GM12878 (cell line): ENCODE results near the gene FASTK. TPM values are rescaled to one million over a fixed set of nuclear protein-coding genes. Genes with fewer than 3 reads are reported as not detected.

ENCODE experiments used
- ATAC-seq: fragments of 200-7000 bp; cut with Tn5 transposase; 3 replicates; pipeline ENCODE4 v1.9.1; 2020; ENCODE audit warnings: mild to moderate bottlenecking, moderate library complexity
- BruUV-seq: library from RNA; stranded (reverse); fragments of 400-500 nt; replicated peaks from 2 replicates; lab custom pipeline; 2021; lab: Mats Ljungman, UMichigan
- CTCF ChIA-PET: fragments of 300-600 bp; sonication (Branson Sonifier 250); formaldehyde crosslinking; extraction: SDS; loops from one replicate; lab custom pipeline; 2021; ENCODE audit warnings: inconsistent platforms; lab: Yijun Ruan, JAX
- POLR2A ChIA-PET: fragments of 350-600 bp; formaldehyde crosslinking; extraction: SDS; loops from one replicate; lab custom pipeline; 2021; ENCODE audit warnings: inconsistent platforms; lab: Charles Lee
- RAD21 ChIA-PET: fragments of 300-600 bp; sonication (Branson Sonifier 250); formaldehyde crosslinking; loops from one replicate; lab custom pipeline; 2023; ENCODE audit warnings: antibody characterized with exemption; ENCODE audit not compliant: unreplicated experiment; lab: Charles Lee
- SMC1A ChIA-PET: fragments of 300-600 bp; sonication (Branson Sonifier 250); formaldehyde crosslinking; loops from one replicate; lab custom pipeline; 2023; ENCODE audit not compliant: unreplicated experiment, uncharacterized antibody; lab: Charles Lee
- DNase-seq: peaks from one replicate; pipeline ENCODE4 v3.0.0-alpha.2; 2011; ENCODE audit warnings: low read depth, low spot score
- FAIRE-seq: peaks from 3 replicates; lab custom pipeline; 2011; peaks lifted over from hg19 to GRCh38; lab: Jason Lieb, UNC
- H2AFZ ChIP-seq: 2 replicates; pipeline ENCODE4 v1.6.0; 2011; ENCODE audit warnings: low read depth, low read length, control low read depth; ENCODE audit not compliant: control insufficient read depth
- H3K27ac ChIP-seq: 2 replicates; pipeline ENCODE4 v1.5.1; 2011; ENCODE audit warnings: control low read depth; ENCODE audit not compliant: control insufficient read depth, insufficient read depth
- H3K27me3 ChIP-seq, 2 experiments: replicated peaks in 1 of 2; 2 replicates each; pipeline versions ENCODE4 v1.6.0 to v1.6.1; 2011; ENCODE audit warnings: low read length in 1 of 2; ENCODE audit not compliant: control insufficient read depth in 2 of 2, insufficient read depth in 2 of 2
- H3K36me3 ChIP-seq, 2 experiments: 2 replicates each; pipeline ENCODE4 v1.5.1; 2011; ENCODE audit warnings: low read length in 1 of 2; ENCODE audit not compliant: control insufficient read depth in 2 of 2, insufficient read depth in 2 of 2
- H3K4me1 ChIP-seq: 2 replicates; pipeline ENCODE4 v1.6.1; 2011; ENCODE audit warnings: mild to moderate bottlenecking, low read length, moderate library complexity, mixed read lengths; ENCODE audit not compliant: control insufficient read depth, insufficient read depth
- H3K4me2 ChIP-seq: 2 replicates; pipeline ENCODE4 v1.6.0; 2011; ENCODE audit warnings: control low read depth; ENCODE audit not compliant: control insufficient read depth, insufficient read depth
- H3K4me3 ChIP-seq: fragments of 200-600 bp; sonication (generic); 2 replicates; pipeline ENCODE4 v1.5.1; 2016
- H3K79me2 ChIP-seq: 2 replicates; pipeline ENCODE4 v1.6.0; 2011; ENCODE audit warnings: low read length; ENCODE audit not compliant: control insufficient read depth, insufficient read depth
- H3K9ac ChIP-seq: 2 replicates; pipeline ENCODE4 v1.8.0; 2011; ENCODE audit warnings: low read length, control low read depth, mixed read lengths; ENCODE audit not compliant: control insufficient read depth, insufficient read depth
- H3K9me3 ChIP-seq: replicated peaks from 3 replicates; pipeline ENCODE4 v1.5.1; 2011; ENCODE audit warnings: mild to moderate bottlenecking, low read length; ENCODE audit not compliant: control insufficient read depth, insufficient read depth
- H4K20me1 ChIP-seq: 2 replicates; pipeline ENCODE4 v1.6.0; 2011; ENCODE audit not compliant: control insufficient read depth, insufficient read depth
- CBX5 ChIP-seq: sonication (generic); IDR thresholded peaks from 2 replicates; pipeline ENCODE4 v1.6.1; 2016; ENCODE audit warnings: low read depth, moderate library complexity, mild to moderate bottlenecking, inconsistent platforms
- CUX1 ChIP-seq: IDR thresholded peaks from 2 replicates; pipeline ENCODE4 v1.6.1; 2012; ENCODE audit warnings: improper control_type of control experiment, low read depth, low read length; ENCODE audit not compliant: insufficient replicate concordance
- MYB ChIP-seq: fragments of 150-350 bp; IDR thresholded peaks from 2 replicates; pipeline ENCODE4 v1.6.1; 2014; ENCODE audit warnings: mild to moderate bottlenecking, low read depth, low read length, borderline replicate concordance
- NFYB ChIP-seq: IDR thresholded peaks from 2 replicates; pipeline ENCODE4 v1.6.1; 2011; ENCODE audit warnings: low read depth, mild to moderate bottlenecking, low read length, improper control_type of control experiment, moderate library complexity; ENCODE audit not compliant: insufficient read depth
- NRF1 ChIP-seq: conservative IDR thresholded peaks from 2 replicates; pipeline ENCODE4 v1.6.1; 2011; ENCODE audit warnings: mild to moderate bottlenecking, low read depth, low read length, improper control_type of control experiment
- REST ChIP-seq: IDR thresholded peaks from 2 replicates; pipeline ENCODE4 v1.6.1; 2012; ENCODE audit warnings: mild to moderate bottlenecking, low read depth, low read length
- ZNF217 ChIP-seq: fragments of 450-650 bp; IDR thresholded peaks from 2 replicates; pipeline ENCODE4 v1.6.1; 2017; ENCODE audit warnings: antibody characterized with exemption, mild to moderate bottlenecking
- WGBS: methylation state at CpG from one replicate; pipeline ENCODE4 v1.1.6; 2016; ENCODE audit warnings: low lambda C conversion rate; ENCODE audit not compliant: insufficient replicate concordance, insufficient coverage; ENCODE audit errors: missing lambda C conversion rate; 5-methylcytosine and 5-hydroxymethylcytosine counted together
- in situ Hi-C: fragments of 300-500 bp; cut with MboI; formaldehyde crosslinking; loops from 9 replicates; pipeline ENCODE4 v1.14.3; 2018; ENCODE audit warnings: mixed read lengths
- intact Hi-C: fragments of 100-400 bp; cut with micrococcal nuclease; formaldehyde crosslinking; loops from one replicate; pipeline ENCODE4 v1.14.2; 2022; ENCODE audit not compliant: unreplicated experiment
- polyA plus RNA-seq, 11 experiments: library from polyadenylated mRNA; depleted of rRNA in 4 of 11; unstranded in 6 of 11; stranded (reverse) in 5 of 11; fragments of >200 nt; fragmentation: Nextera tagmentation in 4 of 11; fragmentation: Illumina TruSeq in 1 of 11; extraction: Ambion mirVana in 4 of 11; extraction: Trizol in 1 of 11; gene quantifications; 1 replicate in 1 of 11; 2 replicates in 10 of 11; pipeline versions ENCODE4 v1.2.1 to v1.2.3, GENCODE V29; 2011 to 2016; ENCODE audit warnings: inconsistent platforms in 2 of 11, missing spikeins in 2 of 11, low read depth in 1 of 11
- total RNA-seq, 4 experiments: library from RNA; depleted of rRNA in 3 of 4; stranded (reverse); fragments of >200 nt in 3 of 4; fragmentation: Illumina TruSeq in 1 of 4; extraction: Trizol in 1 of 4; gene quantifications; 2 replicates each; pipeline versions ENCODE4 v1.2.1 to v1.2.3, GENCODE V29; 2013 to 2021

The FASTK gene
- total and polyA plus RNA-seq, 10 of the 15 experiments (the other 5 are each of a cell fraction or from before 2014, with no cell fraction given): 0.19 to 102 (median 54.5) TPM

- Histone ChIP-seq H3K27ac (no peak overlapping the region), H3K27me3 (no peaks in the 10 kb centered on the region), H3K36me3 (peaks cover 9 to 23% of the 10 kb centered on the region in 2 experiments; a peak in 3 of 4 replicates), H3K4me1 (no peaks in the 10 kb centered on the region), H3K79me2 (no peaks in the 10 kb centered on the region), H3K4me2 (no peak overlapping the region), H3K4me3 (no peak overlapping the region), H3K9ac (no peak overlapping the region), H4K20me1 (no peaks in the 10 kb centered on the region), H3K9me3 (no peaks in the 10 kb centered on the region), H2AFZ (no peak overlapping the region)
- no peak for DNase-seq
- ATAC-seq: no peak
- ChIA-PET SMC1A (no interaction called here), RAD21 (no interaction called here), CTCF (interaction anchor here (0.6 to 1.4 kb wide), 2 partner anchors 10 to 521 kb away, joined by 3 read pairs; no protein-coding TSS in a partner anchor), POLR2A (no interaction called here)
- no peak for FAIRE-seq
- TF ChIP-seq MYB: no peak
- no TSS peak for BruUV-seq
- 72% methylated on average over 24 of the region's 30 CpGs for WGBS
- intact Hi-C loops: no loop called here
- in situ Hi-C loops: no loop called here
These were observed 41.0 kb upstream of the FASTK start for GRCh38 chr7:151121380-151122170.

- no peaks in the 10 kb centered on the region for H3K4me1 ChIP-seq
- RAD21 ChIA-PET: no interaction called here
- POLR2A ChIA-PET: no interaction called here
- SMC1A ChIA-PET: no interaction called here
- no peaks in the 10 kb centered on the region for H3K9me3 ChIP-seq
- H3K36me3 ChIP-seq: peaks cover 9 to 23% of the 10 kb centered on the region in 2 experiments; a peak in 3 of 4 replicates
- H3K4me3 ChIP-seq: no peak overlapping the region
- H3K27me3 ChIP-seq: no peaks in the 10 kb centered on the region
- no peak overlapping the region for H3K27ac ChIP-seq
- H3K9ac ChIP-seq: no peak overlapping the region
- CTCF ChIA-PET: interaction anchor here (0.9 to 1.4 kb wide), 2 partner anchors 11 to 123 kb away, joined by 3 read pairs; no protein-coding TSS in a partner anchor
- no peak for DNase-seq
- 92% methylated on average over 21 of the region's 22 CpGs for WGBS
- no TSS peak for BruUV-seq
- no peak overlapping the region for H2AFZ ChIP-seq
- no peaks in the 10 kb centered on the region for H4K20me1 ChIP-seq
- H3K4me2 ChIP-seq: no peak overlapping the region
- in situ Hi-C loops: no loop called here
- FAIRE-seq: no peak
- no peaks in the 10 kb centered on the region for H3K79me2 ChIP-seq
- no peak for ATAC-seq
- intact Hi-C loops: no loop called here
- no peak for TF ChIP-seq CBX5
- TF ChIP-seq CUX1: no peak
- no peak for TF ChIP-seq NRF1
- TF ChIP-seq ZNF217: no peak
- no peak for TF ChIP-seq NFYB
- no peak for TF ChIP-seq REST
These were observed 40.3 kb upstream of the FASTK start for GRCh38 chr7:151120896-151121295.
